ENCODE results near the gene WDR4. TPM values are rescaled to one million over a fixed set of nuclear protein-coding genes. Genes with fewer than 3 reads are reported as not detected.

The WDR4 gene
- total and polyA plus RNA-seq, 9 of the 15 experiments (the other 6 are each of a cell fraction or from before 2014, with no cell fraction given) = 5.4 to 95.4 (median 32.1) TPM

DNA sequence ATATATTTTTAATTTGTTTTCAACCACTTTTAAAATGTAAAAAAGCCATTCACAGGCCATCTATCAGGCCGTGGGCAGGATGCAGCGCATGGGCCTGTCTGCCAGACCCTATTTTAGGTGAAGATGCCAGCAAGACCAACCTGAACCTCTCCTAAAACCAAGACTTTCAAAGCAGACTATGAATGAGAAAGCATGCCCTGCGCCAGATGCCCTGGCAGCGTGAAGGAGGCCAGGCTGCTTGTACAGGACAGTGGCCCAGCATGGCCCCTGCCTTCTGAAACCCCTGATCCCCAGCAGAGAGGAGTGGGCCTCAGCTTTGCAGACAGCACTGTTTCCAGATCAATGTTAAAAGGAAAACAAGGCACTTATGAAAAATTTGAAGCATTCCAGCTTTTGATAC lies 31.6 kb downstream of the WDR4 start:
- intact Hi-C loops (cut with micrococcal nuclease) = no loop called here

More for the DNA sequence above, 31.6 kb downstream of the WDR4 start:
- H3K27ac ChIP-seq (ENCODE audit: extremely low read depth, low read depth, low read length) = no peak overlapping the region
- H4K20me1 ChIP-seq (replicated peaks; ENCODE audit: control insufficient read depth, insufficient read depth, low read length) = peaks cover 20% of the 10 kb centered on the region; the same call in 1 of the 2 replicates
- H3K4me3 ChIP-seq = no peak overlapping the region
- FAIRE-seq = no peak
- H3K4me1 ChIP-seq (replicated peaks in 1 of 2; ENCODE audit: control insufficient read depth in 2 of 2, insufficient read depth in 2 of 2, low read length in 2 of 2) = peaks cover 0 to 29% of the 10 kb centered on the region in 2 experiments; a peak in 1 of 5 replicates
- WGBS (ENCODE audit: insufficient coverage, low coverage, missing lambda C conversion rate) = 97% methylated on average over 4 of the region's 4 CpGs
- H2AFZ ChIP-seq (ENCODE audit: low read depth, low read length) = no peak overlapping the region
- peaks cover 3% of the 10 kb centered on the region for H3K9me1 ChIP-seq (ENCODE audit: control insufficient read depth, insufficient read depth, low read length)
- ChIA-PET POLR2A (interaction anchor here (1.5 kb wide), 1 partner anchor 18 kb away, joined by 4 read pairs; no protein-coding TSS in a partner anchor), CTCF (ENCODE audit: low intra/inter-chr PET ratio) (no interaction called here)
- no peak overlapping the region for H3K9ac ChIP-seq (ENCODE audit: insufficient read depth in 1 of 2, low read depth in 2 of 2, low read length in 2 of 2)
- BruUV-seq (replicated peaks) = no TSS peak
- DNase-seq (ENCODE audit: extremely low read depth in 1 of 4, low spot score in 3 of 4) = no peak
- H3K9me3 ChIP-seq (replicated peaks; ENCODE audit: control insufficient read depth, insufficient read depth, low read depth, low read length) = no peaks in the 10 kb centered on the region
- peaks cover 98% of the 10 kb centered on the region for H3K36me3 ChIP-seq (ENCODE audit: control insufficient read depth, insufficient read depth, low read length)
- no peak for ATAC-seq
- in situ Hi-C loops (cut with MboI) = no loop called here
- H3K79me2 ChIP-seq (ENCODE audit: control insufficient read depth, insufficient read depth, low read length) = peaks cover 74% of the 10 kb centered on the region
- H3K4me2 ChIP-seq (ENCODE audit: insufficient read depth, low read length) = no peak overlapping the region
- TF ChIP-seq, protein P1, sequence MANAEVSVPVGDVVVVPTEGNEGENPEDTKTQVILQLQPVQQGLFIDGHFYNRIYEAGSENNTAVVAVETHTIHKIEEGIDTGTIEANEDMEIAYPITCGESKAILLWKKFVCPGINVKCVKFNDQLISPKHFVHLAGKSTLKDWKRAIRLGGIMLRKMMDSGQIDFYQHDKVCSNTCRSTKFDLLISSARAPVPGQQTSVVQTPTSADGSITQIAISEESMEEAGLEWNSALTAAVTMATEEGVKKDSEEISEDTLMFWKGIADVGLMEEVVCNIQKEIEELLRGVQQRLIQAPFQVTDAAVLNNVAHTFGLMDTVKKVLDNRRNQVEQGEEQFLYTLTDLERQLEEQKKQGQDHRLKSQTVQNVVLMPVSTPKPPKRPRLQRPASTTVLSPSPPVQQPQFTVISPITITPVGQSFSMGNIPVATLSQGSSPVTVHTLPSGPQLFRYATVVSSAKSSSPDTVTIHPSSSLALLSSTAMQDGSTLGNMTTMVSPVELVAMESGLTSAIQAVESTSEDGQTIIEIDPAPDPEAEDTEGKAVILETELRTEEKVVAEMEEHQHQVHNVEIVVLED (CRISPR knock-in tag; IDR thresholded peaks at IDR 0.05) = no peak
- TF ChIP-seq, protein P2, sequence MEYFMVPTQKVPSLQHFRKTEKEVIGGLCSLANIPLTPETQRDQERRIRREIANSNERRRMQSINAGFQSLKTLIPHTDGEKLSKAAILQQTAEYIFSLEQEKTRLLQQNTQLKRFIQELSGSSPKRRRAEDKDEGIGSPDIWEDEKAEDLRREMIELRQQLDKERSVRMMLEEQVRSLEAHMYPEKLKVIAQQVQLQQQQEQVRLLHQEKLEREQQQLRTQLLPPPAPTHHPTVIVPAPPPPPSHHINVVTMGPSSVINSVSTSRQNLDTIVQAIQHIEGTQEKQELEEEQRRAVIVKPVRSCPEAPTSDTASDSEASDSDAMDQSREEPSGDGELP (CRISPR knock-in tag; IDR thresholded peaks at IDR 0.05; ENCODE audit: borderline replicate concordance) = no peak
- TF ChIP-seq, protein P3, sequence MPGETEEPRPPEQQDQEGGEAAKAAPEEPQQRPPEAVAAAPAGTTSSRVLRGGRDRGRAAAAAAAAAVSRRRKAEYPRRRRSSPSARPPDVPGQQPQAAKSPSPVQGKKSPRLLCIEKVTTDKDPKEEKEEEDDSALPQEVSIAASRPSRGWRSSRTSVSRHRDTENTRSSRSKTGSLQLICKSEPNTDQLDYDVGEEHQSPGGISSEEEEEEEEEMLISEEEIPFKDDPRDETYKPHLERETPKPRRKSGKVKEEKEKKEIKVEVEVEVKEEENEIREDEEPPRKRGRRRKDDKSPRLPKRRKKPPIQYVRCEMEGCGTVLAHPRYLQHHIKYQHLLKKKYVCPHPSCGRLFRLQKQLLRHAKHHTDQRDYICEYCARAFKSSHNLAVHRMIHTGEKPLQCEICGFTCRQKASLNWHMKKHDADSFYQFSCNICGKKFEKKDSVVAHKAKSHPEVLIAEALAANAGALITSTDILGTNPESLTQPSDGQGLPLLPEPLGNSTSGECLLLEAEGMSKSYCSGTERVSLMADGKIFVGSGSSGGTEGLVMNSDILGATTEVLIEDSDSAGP (CRISPR knock-in tag; IDR thresholded peaks at IDR 0.05) = no peak
- H3K27me3 ChIP-seq (ENCODE audit: control insufficient read depth in 2 of 2, insufficient read depth in 2 of 2, low read length in 2 of 2) = no peaks in the 10 kb centered on the region
